ENCODE measurements around the gene ASPM.
A peak's percentile ranks its signal among the peaks of the same experiment; 100 is the strongest.

The ASPM gene

GRCh38 chr1:197144570-197145325 is 1.7 kb downstream of the ASPM start:
- peak overlapping the region; percentile 43 for H3K9ac ChIP-seq (ENCODE audit: low read length)
- H3K36me3 ChIP-seq (replicated peaks; ENCODE audit: insufficient read depth, low read length) = peaks cover 4% of the 10 kb centered on the region
- no peak overlapping the region for H3K27ac ChIP-seq (ENCODE audit: low read length)

GRCh38 chr1:197143276-197143675 is 3.2 kb downstream of the ASPM start:
- no peak overlapping the region for H3K4me3 ChIP-seq (ENCODE audit: low read length)
- H3K9me2 ChIP-seq (replicated peaks; ENCODE audit: insufficient read depth, low read length) = no peaks in the 10 kb centered on the region
- TF ChIP-seq CTCF (IDR thresholded peaks at IDR 0.05; ENCODE audit: low read length) (no peak), EZH2phosphoT487 (IDR thresholded peaks at IDR 0.05; ENCODE audit: low read length) (no peak), EZH2 (optimal IDR thresholded peaks at IDR 0.05; ENCODE audit: low read depth, low read length) (no peak)
- no peaks in the 10 kb centered on the region for H3K27me3 ChIP-seq (replicated peaks; ENCODE audit: insufficient read depth, low read length)
- H3K9ac ChIP-seq (ENCODE audit: low read length) = no peak overlapping the region
- no peak overlapping the region for H3K4me2 ChIP-seq (ENCODE audit: low read depth, low read length)
- peaks cover 14% of the 10 kb centered on the region; the same call in 1 of the 2 replicates for H3K4me1 ChIP-seq (ENCODE audit: low read length)
- no peaks in the 10 kb centered on the region for H3K9me3 ChIP-seq (replicated peaks; ENCODE audit: insufficient read depth, low read length)
- no peaks in the 10 kb centered on the region for H4K20me1 ChIP-seq (ENCODE audit: insufficient read depth, low read length)
- H2AFZ ChIP-seq (ENCODE audit: low read length) = no peak overlapping the region
- DNase-seq = no peak
- peaks cover 7% of the 10 kb centered on the region for H3K36me3 ChIP-seq (replicated peaks; ENCODE audit: insufficient read depth, low read length)
- peaks cover 11% of the 10 kb centered on the region for H3F3A ChIP-seq (ENCODE audit: insufficient read depth, low read length)
- H3K79me2 ChIP-seq (ENCODE audit: low read length) = peaks cover 64% of the 10 kb centered on the region
- H3K27ac ChIP-seq (ENCODE audit: low read length) = no peak overlapping the region

More at GRCh38 chr1:197144570-197145325, 1.7 kb downstream of the ASPM start:
- H3K27me3 ChIP-seq (replicated peaks; ENCODE audit: insufficient read depth, low read length) = no peaks in the 10 kb centered on the region
- peaks cover 14% of the 10 kb centered on the region; the same call in 1 of the 2 replicates for H3K4me1 ChIP-seq (ENCODE audit: low read length)
- H3K9me3 ChIP-seq (replicated peaks; ENCODE audit: insufficient read depth, low read length) = no peaks in the 10 kb centered on the region
- no peak for TF ChIP-seq CTCF (IDR thresholded peaks at IDR 0.05; ENCODE audit: low read length)
- no peak for TF ChIP-seq EZH2 (optimal IDR thresholded peaks at IDR 0.05; ENCODE audit: low read depth, low read length)
- no peak for TF ChIP-seq EZH2phosphoT487 (IDR thresholded peaks at IDR 0.05; ENCODE audit: low read length)
- peaks cover 11% of the 10 kb centered on the region for H3F3A ChIP-seq (ENCODE audit: insufficient read depth, low read length)
- H3K9me2 ChIP-seq (replicated peaks; ENCODE audit: insufficient read depth, low read length) = no peaks in the 10 kb centered on the region
- peak overlapping the region; percentile 83 for H3K4me2 ChIP-seq (ENCODE audit: low read depth, low read length)
- peaks cover 64% of the 10 kb centered on the region for H3K79me2 ChIP-seq (ENCODE audit: low read length)
- H3K4me3 ChIP-seq (ENCODE audit: low read length) = peak overlapping the region; percentile 88
- H2AFZ ChIP-seq (ENCODE audit: low read length) = peak overlapping the region; percentile 21; the same call in 1 of the 2 replicates
- no peaks in the 10 kb centered on the region for H4K20me1 ChIP-seq (ENCODE audit: insufficient read depth, low read length)
- DNase-seq = peak; percentile 8

GRCh38 chr1:197141575-197141974 is 4.9 kb downstream of the ASPM start:
- Histone ChIP-seq H3K4me1 (ENCODE audit: low read length) (peaks cover 14% of the 10 kb centered on the region; the same call in 1 of the 2 replicates), H3K4me2 (ENCODE audit: low read depth, low read length) (no peak overlapping the region), H3K4me3 (ENCODE audit: low read length) (no peak overlapping the region), H4K20me1 (ENCODE audit: insufficient read depth, low read length) (no peaks in the 10 kb centered on the region), H3F3A (ENCODE audit: insufficient read depth, low read length) (peaks cover 7% of the 10 kb centered on the region), H3K9ac (ENCODE audit: low read length) (no peak overlapping the region), H3K79me2 (ENCODE audit: low read length) (peaks cover 64% of the 10 kb centered on the region), H2AFZ (ENCODE audit: low read length) (no peak overlapping the region), H3K27me3 (replicated peaks; ENCODE audit: insufficient read depth, low read length) (no peaks in the 10 kb centered on the region), H3K27ac (ENCODE audit: low read length) (no peak overlapping the region), H3K36me3 (replicated peaks; ENCODE audit: insufficient read depth, low read length) (peaks cover 7% of the 10 kb centered on the region), H3K9me2 (replicated peaks; ENCODE audit: insufficient read depth, low read length) (no peaks in the 10 kb centered on the region), H3K9me3 (replicated peaks; ENCODE audit: insufficient read depth, low read length) (no peaks in the 10 kb centered on the region)
- TF ChIP-seq CTCF (IDR thresholded peaks at IDR 0.05; ENCODE audit: low read length) (no peak), EZH2 (optimal IDR thresholded peaks at IDR 0.05; ENCODE audit: low read depth, low read length) (no peak), EZH2phosphoT487 (IDR thresholded peaks at IDR 0.05; ENCODE audit: low read length) (no peak)
- no peak for DNase-seq
